Measurements from ENCODE around the gene SLC6A11.

GRCh38 chr3:10930666-10931040, 114.6 kb downstream of the SLC6A11 start:
- TF ChIP-seq CTCF (IDR thresholded peaks at IDR 0.05), result no peak
- TF ChIP-seq POLR2A (IDR thresholded peaks at IDR 0.05), result no peak

Measured in uterus (tissue), 2 donors.